Activated CD8-positive, alpha-beta T cell treated with anti-CD3 and anti-CD28 coated beads for 36 hours (primary cell): ENCODE measurements around the gene TNFSF8. TPM values are rescaled to one million over a fixed set of nuclear protein-coding genes. Genes with fewer than 3 reads are reported as not detected.

Experiments
- ATAC-seq: fragments of 200-7000 bp; cut with Tn5 transposase; one replicate; pipeline ENCODE4 v1.10.0; 2021; ENCODE audit warnings: mild to moderate bottlenecking, moderate library complexity
- CTCF ChIA-PET: fragments of 350-600 bp; sonication (Branson Sonifier 250); formaldehyde crosslinking; loops from one replicate; lab custom pipeline; 2021; ENCODE audit warnings: antibody characterized with exemption; lab: Charles Lee
- POLR2A ChIA-PET: fragments of 350-600 bp; sonication (Branson Sonifier 250); formaldehyde crosslinking; loops from one replicate; lab custom pipeline; 2021; ENCODE audit warnings: antibody characterized with exemption; lab: Charles Lee
- DNase-seq: peaks from one replicate; pipeline ENCODE4 v3.0.0-alpha.2; 2020
- H3K27ac Mint-ChIP-seq: one replicate; pipeline ENCODE4 v1.8.0; 2021; ENCODE audit warnings: mild to moderate bottlenecking, mixed read lengths
- H3K27me3 Mint-ChIP-seq: one replicate; pipeline ENCODE4 v1.8.0; 2021; ENCODE audit warnings: mixed read lengths
- H3K36me3 Mint-ChIP-seq: one replicate; pipeline ENCODE4 v1.8.0; 2021; ENCODE audit warnings: low read depth, mixed read lengths
- H3K4me1 Mint-ChIP-seq: one replicate; pipeline ENCODE4 v1.8.0; 2021; ENCODE audit warnings: low read depth, mixed read lengths
- H3K4me3 Mint-ChIP-seq: one replicate; pipeline ENCODE4 v1.8.0; 2021; ENCODE audit warnings: mild to moderate bottlenecking, moderate library complexity, mixed read lengths
- H3K9me3 Mint-ChIP-seq: one replicate; pipeline ENCODE4 v1.8.0; 2021; ENCODE audit warnings: mixed read lengths
- CTCF ChIP-seq: fragments of 200-600 bp; IDR thresholded peaks from one replicate; pipeline ENCODE4 v1.8.0; 2022; ENCODE audit warnings: antibody characterized with exemption, mild to moderate bottlenecking
- intact Hi-C: fragments of 100-400 bp; cut with micrococcal nuclease; formaldehyde crosslinking; loops from one replicate; pipeline ENCODE4 v1.10.0; 2022
- total RNA-seq, 2 experiments: library from RNA; stranded (reverse); gene quantifications; one replicate each; pipeline ENCODE4 v1.2.3, GENCODE V29; 2021

Gene TNFSF8
- total RNA-seq, 2 experiments from 2014 or later = 21.7 to 23.9 TPM

GRCh38 chr9:114953046-114953445 lies 22.7 kb upstream of the TNFSF8 start:
- H3K4me3 Mint-ChIP-seq = no peak overlapping the region
- intact Hi-C loops = no loop called here
- CTCF ChIA-PET = interaction anchor here (0.6 to 1.7 kb wide), 3 partner anchors 9 to 29 kb away, joined by 3 to 6 read pairs (median 3); no protein-coding TSS in a partner anchor

GRCh38 chr9:114950761-114951160 lies 20.4 kb upstream of the TNFSF8 start:
- ATAC-seq = no peak
- Mint-ChIP-seq H3K36me3 (no peaks in the 10 kb centered on the region), H3K4me3 (no peak overlapping the region), H3K4me1 (peaks cover 25% of the 10 kb centered on the region), H3K27ac (no peak overlapping the region), H3K9me3 (no peaks in the 10 kb centered on the region), H3K27me3 (no peaks in the 10 kb centered on the region)
- POLR2A ChIA-PET = no interaction called here
- no peak for DNase-seq
- CTCF ChIA-PET = interaction anchor here (1.4 kb wide), 1 partner anchor 22 kb away, joined by 3 read pairs; no protein-coding TSS in a partner anchor
- intact Hi-C loops = no loop called here
- TF ChIP-seq CTCF = no peak

More at GRCh38 chr9:114953046-114953445, 22.7 kb upstream of the TNFSF8 start:
- Mint-ChIP-seq H3K4me1 (peaks cover 28% of the 10 kb centered on the region), H3K27me3 (no peaks in the 10 kb centered on the region), H3K27ac (no peak overlapping the region), H3K9me3 (peaks cover 2% of the 10 kb centered on the region), H3K36me3 (peaks cover 3% of the 10 kb centered on the region)
- no peak for ATAC-seq
- no peak for TF ChIP-seq CTCF
- DNase-seq = no peak
- POLR2A ChIA-PET = interaction anchor here (0.5 to 0.7 kb wide), 3 partner anchors 23 to 332 kb away, joined by 3 read pairs; partner anchors contain the start of gene TNFSF8

GRCh38 chr9:114947058-114947457 lies 16.7 kb upstream of the TNFSF8 start:
- ChIA-PET CTCF (interaction anchor here (0.6 to 1.1 kb wide), 2 partner anchors 17 to 96 kb away, joined by 3 to 4 read pairs; partner anchors contain the start of gene TNFSF8), POLR2A (interaction anchor here (2.3 kb wide), 1 partner anchor 26 kb away, joined by 8 read pairs; no protein-coding TSS in a partner anchor)
- H3K36me3 Mint-ChIP-seq = no peaks in the 10 kb centered on the region
- H3K27me3 Mint-ChIP-seq = no peaks in the 10 kb centered on the region
- no peaks in the 10 kb centered on the region for H3K9me3 Mint-ChIP-seq
- no peak for TF ChIP-seq CTCF
- ATAC-seq = no peak
- H3K27ac Mint-ChIP-seq = peak overlapping the region; percentile 0
- DNase-seq = no peak
- H3K4me3 Mint-ChIP-seq = no peak overlapping the region
- intact Hi-C loops = no loop called here
- peaks cover 13% of the 10 kb centered on the region for H3K4me1 Mint-ChIP-seq

GRCh38 chr9:114945616-114946412 lies 15.4 kb upstream of the TNFSF8 start:
- intact Hi-C loops = no loop called here
- no peak for DNase-seq
- Mint-ChIP-seq H3K4me1 (peaks cover 13% of the 10 kb centered on the region), H3K4me3 (no peak overlapping the region), H3K9me3 (no peaks in the 10 kb centered on the region), H3K27ac (no peak overlapping the region), H3K27me3 (no peaks in the 10 kb centered on the region), H3K36me3 (no peaks in the 10 kb centered on the region)
- no peak for ATAC-seq
- no peak for TF ChIP-seq CTCF
- ChIA-PET POLR2A (interaction anchor here (2.3 kb wide), 1 partner anchor 25 kb away, joined by 8 read pairs; no protein-coding TSS in a partner anchor), CTCF (interaction anchor here (1.0 to 1.4 kb wide), 4 partner anchors 10 to 25 kb away, joined by 3 read pairs; partner anchors contain the start of gene TNFSF8)

- CTCF ChIA-PET = interaction anchor here (1.1 kb wide), 1 partner anchor 73 kb away, joined by 3 read pairs; no protein-coding TSS in a partner anchor
- Mint-ChIP-seq H3K36me3 (no peaks in the 10 kb centered on the region), H3K27me3 (no peaks in the 10 kb centered on the region), H3K9me3 (no peaks in the 10 kb centered on the region), H3K4me1 (peaks cover 22% of the 10 kb centered on the region), H3K4me3 (no peak overlapping the region), H3K27ac (no peak overlapping the region)
- no peak for ATAC-seq
- intact Hi-C loops = no loop called here
- no peak for TF ChIP-seq CTCF
- POLR2A ChIA-PET = interaction anchor here (1.1 to 1.4 kb wide), 3 partner anchors 10 to 27 kb away, joined by 4 to 7 read pairs (median 4); partner anchors contain the start of gene TNFSF8
- no peak for DNase-seq
These were observed 11.0 kb upstream of the TNFSF8 start for GRCh38 chr9:114941376-114941775.
